Mammary epithelial cell (primary cell): ENCODE measurements around the gene HPF1.

ENCODE experiments used
- CTCF ChIP-seq, 2 donors: IDR thresholded peaks in 1 of 2; conservative IDR thresholded peaks in 1 of 2; 2 replicates each; pipeline ENCODE4 v1.5.1; 2011 to 2012; ENCODE audit warnings: inconsistent platforms in 2 of 2, low read length in 2 of 2, mild to moderate bottlenecking in 2 of 2, control low read depth in 1 of 2, low read depth in 1 of 2; ENCODE audit not compliant: insufficient read depth in 1 of 2; ENCODE audit errors: extremely low read depth in 1 of 2
- EZH2 ChIP-seq: IDR thresholded peaks from 2 replicates; pipeline ENCODE4 v1.6.1; 2012; ENCODE audit warnings: low read length, inconsistent platforms, borderline replicate concordance

GRCh38 chr4:169774466-169775445, 17.0 kb upstream of the HPF1 start:
- TF ChIP-seq CTCF (conservative IDR thresholded peaks at IDR 0.05 in 1 of 2, IDR thresholded peaks at IDR 0.05 in 1 of 2; ENCODE audit: extremely low read depth in 1 of 2, insufficient read depth in 1 of 2, low read depth in 1 of 2, low read length in 2 of 2) (no peak), EZH2 (no peak)
